B cell (primary cell): Measurements from ENCODE around the gene FASTKD2. TPM values are rescaled to one million over a fixed set of nuclear protein-coding genes. Genes with fewer than 3 reads are reported as not detected.

Source experiments
- ATAC-seq: fragments of 200-7000 bp; cut with Tn5 transposase; one replicate; pipeline ENCODE4 v1.10.0; 2021; ENCODE audit warnings: low read depth, mild to moderate bottlenecking, moderate number of reproducible peaks, moderate library complexity
- CTCF ChIA-PET: fragments of 350-600 bp; sonication (Branson Sonifier 250); formaldehyde crosslinking; loops from one replicate; lab custom pipeline; 2021; ENCODE audit warnings: antibody characterized with exemption, inconsistent platforms; lab: Charles Lee
- POLR2A ChIA-PET: fragments of 350-600 bp; sonication (Branson Sonifier 250); formaldehyde crosslinking; loops from one replicate; lab custom pipeline; 2021; ENCODE audit warnings: antibody characterized with exemption; lab: Charles Lee
- DNase-seq: peaks from one replicate; pipeline ENCODE4 v3.0.0; 2013
- H2AFZ ChIP-seq: 2 replicates; pipeline ENCODE4 v1.6.1; 2012; ENCODE audit warnings: mild to moderate bottlenecking, low read depth, low read length; ENCODE audit not compliant: insufficient read depth, poor library complexity, severe bottlenecking
- H3K27ac ChIP-seq, 2 donors: 1 replicate in 1 of 2; 2 replicates in 1 of 2; pipeline ENCODE4 v1.5.1; 2012 to 2013; ENCODE audit warnings: low read length in 2 of 2, mild to moderate bottlenecking in 2 of 2, moderate library complexity in 1 of 2
- H3K27me3 ChIP-seq, 4 experiments: fragments of 200-600 bp in 1 of 4; sonication (generic) in 1 of 4; replicated peaks in 1 of 4; 1 replicate in 2 of 4; 2 replicates in 2 of 4; pipeline versions ENCODE4 v1.6.1 to v1.7.0; 2013 to 2016; ENCODE audit warnings: low read length in 3 of 4, mild to moderate bottlenecking in 2 of 4, mixed read lengths in 1 of 4, moderate library complexity in 1 of 4; ENCODE audit not compliant: insufficient read depth in 4 of 4, control insufficient read depth in 3 of 4; ENCODE audit errors: control extremely low read depth in 1 of 4
- H3K36me3 ChIP-seq, 2 experiments: replicated peaks in 1 of 2; 1 replicate in 1 of 2; 2 replicates in 1 of 2; pipeline versions ENCODE4 v1.6.1 to v1.7.1; 2013; ENCODE audit warnings: low read length in 1 of 2; ENCODE audit not compliant: insufficient read depth in 2 of 2, control insufficient read depth in 1 of 2; ENCODE audit errors: control extremely low read depth in 1 of 2, extremely low read depth in 1 of 2
- H3K4me1 ChIP-seq, 2 donors: fragments of 200-600 bp in 1 of 2; sonication (generic) in 1 of 2; 1 replicate in 1 of 2; 2 replicates in 1 of 2; pipeline versions ENCODE4 v1.5.1 to v1.6.1; 2013 to 2017; ENCODE audit warnings: low read length in 2 of 2; ENCODE audit not compliant: control insufficient read depth in 2 of 2, insufficient read depth in 2 of 2
- H3K4me2 ChIP-seq: replicated peaks from 2 replicates; pipeline ENCODE3; 2012; ENCODE audit warnings: mild to moderate bottlenecking, low read depth, low read length; ENCODE audit not compliant: poor library complexity, severe bottlenecking
- H3K4me3 ChIP-seq, 5 experiments: fragments of 200-600 bp in 1 of 5; sonication (generic) in 1 of 5; 1 replicate in 3 of 5; 2 replicates in 2 of 5; pipeline versions ENCODE4 v1.5.1 to v1.7.0; 2011 to 2016; ENCODE audit warnings: low read length in 4 of 5, mild to moderate bottlenecking in 4 of 5, low read depth in 2 of 5, control low read depth in 1 of 5, moderate library complexity in 1 of 5; ENCODE audit not compliant: insufficient read depth in 1 of 5; ENCODE audit errors: control extremely low read depth in 1 of 5, extremely low read depth in 1 of 5
- H3K79me2 ChIP-seq: fragments of 200-600 bp; sonication (generic); one replicate; pipeline ENCODE4 v1.6.0; 2016; ENCODE audit warnings: low read length; ENCODE audit not compliant: control insufficient read depth, insufficient read depth
- H3K9ac ChIP-seq: fragments of 200-600 bp; sonication (generic); 2 replicates; pipeline ENCODE4 v1.6.1; 2017; ENCODE audit warnings: mild to moderate bottlenecking, low read length, moderate library complexity
- H3K9me3 ChIP-seq, 3 donors: one replicate each; pipeline versions ENCODE4 v1.6.1 to v1.7.1; 2013; ENCODE audit warnings: low read length in 2 of 3; ENCODE audit not compliant: control insufficient read depth in 2 of 3, insufficient read depth in 1 of 3; ENCODE audit errors: control extremely low read depth in 1 of 3
- H4K20me1 ChIP-seq: 2 replicates; pipeline ENCODE4 v1.6.0; 2012; ENCODE audit warnings: mild to moderate bottlenecking, low read length; ENCODE audit not compliant: insufficient read depth, control insufficient read depth, poor library complexity, severe bottlenecking
- H3K27ac Mint-ChIP-seq: one replicate; pipeline ENCODE4 v1.8.0; 2021; ENCODE audit warnings: mixed read lengths
- H3K27me3 Mint-ChIP-seq: one replicate; pipeline ENCODE4 v1.8.0; 2021; ENCODE audit warnings: mixed read lengths
- H3K4me1 Mint-ChIP-seq: one replicate; pipeline ENCODE4 v1.8.0; 2021; ENCODE audit warnings: mixed read lengths
- H3K4me3 Mint-ChIP-seq: one replicate; pipeline ENCODE4 v1.8.0; 2021; ENCODE audit warnings: mixed read lengths
- H3K9me3 Mint-ChIP-seq: one replicate; pipeline ENCODE4 v1.8.0; 2022; ENCODE audit warnings: mixed read lengths; ENCODE audit not compliant: insufficient read depth
- CTCF ChIP-seq: fragments of 200-600 bp; IDR thresholded peaks from one replicate; pipeline ENCODE4 v1.8.0; 2022; ENCODE audit warnings: antibody characterized with exemption, mild to moderate bottlenecking
- EZH2 ChIP-seq: IDR thresholded peaks from 2 replicates; pipeline ENCODE4 v1.6.1; 2012; ENCODE audit warnings: borderline replicate concordance, low read depth, mild to moderate bottlenecking, moderate library complexity, low read length; ENCODE audit not compliant: insufficient read depth, poor library complexity, severe bottlenecking
- WGBS: methylation state at CpG from one replicate; pipeline ENCODE4 v1.1.5; 2013; ENCODE audit warnings: missing lambda C conversion rate; ENCODE audit not compliant: insufficient coverage; 5-methylcytosine and 5-hydroxymethylcytosine counted together
- intact Hi-C: fragments of 100-400 bp; cut with micrococcal nuclease; formaldehyde crosslinking; loops from one replicate; pipeline ENCODE4 v1.10.0; 2022
- polyA plus RNA-seq: library from polyadenylated mRNA; depleted of rRNA; stranded (reverse); fragments of >200 nt; gene quantifications from 2 replicates; pipeline ENCODE4 v1.2.3, GENCODE V29; 2012
- total RNA-seq, 2 donors: library from RNA; stranded (reverse); fragments of 120-200 nt in 1 of 2; gene quantifications; 1 replicate in 1 of 2; 2 replicates in 1 of 2; pipeline versions ENCODE4 v1.2.3 to v1.2.4, GENCODE V29; 2013 to 2022

FASTKD2 gene
- total and polyA plus RNA-seq, 2 donors (not counting 1 experiment from before 2014, with no cell fraction given), result 16.0 to 20.6 TPM

GRCh38 chr2:206802654-206803514, 37.5 kb downstream of the FASTKD2 start:
- no peak for ATAC-seq
- no peak overlapping the region for H3K27ac Mint-ChIP-seq
- H3K4me1 ChIP-seq, result peaks cover 0 to 5% of the 10 kb centered on the region in 2 donors
- H3K9me3 Mint-ChIP-seq, result no peaks in the 10 kb centered on the region
- H3K79me2 ChIP-seq, result no peaks in the 10 kb centered on the region
- CTCF ChIA-PET, result interaction anchor here (1.6 to 5.7 kb wide), 2 partner anchors 11 to 671 kb away, joined by 4 to 44 read pairs; no protein-coding TSS in a partner anchor
- H3K27me3 ChIP-seq, result no peaks in the 10 kb centered on the region
- no peak overlapping the region for H3K9ac ChIP-seq
- peaks cover 10% of the 10 kb centered on the region for H3K4me1 Mint-ChIP-seq
- TF ChIP-seq CTCF (no peak), EZH2 (no peak)
- H3K4me3 ChIP-seq, result no peak overlapping the region
- no peak overlapping the region for H3K27ac ChIP-seq
- no peak overlapping the region for H2AFZ ChIP-seq
- no peaks in the 10 kb centered on the region for H3K36me3 ChIP-seq
- POLR2A ChIA-PET, result no interaction called here
- H3K4me2 ChIP-seq, result no peak overlapping the region
- no peaks in the 10 kb centered on the region for H4K20me1 ChIP-seq
- H3K9me3 ChIP-seq, result no peaks in the 10 kb centered on the region
- no peak for DNase-seq
- H3K4me3 Mint-ChIP-seq, result no peak overlapping the region
- no peaks in the 10 kb centered on the region for H3K27me3 Mint-ChIP-seq
- intact Hi-C loops, result loop anchor here (5.0 to 10.0 kb wide), 2 partner anchors 111 to 342 kb away; no protein-coding TSS in a partner anchor
- 87% methylated on average over 5 of the region's 7 CpGs for WGBS

GRCh38 chr2:206804326-206804725, 38.9 kb downstream of the FASTKD2 start:
- H2AFZ ChIP-seq, result no peak overlapping the region
- no peaks in the 10 kb centered on the region for H3K27me3 Mint-ChIP-seq
- H3K9me3 Mint-ChIP-seq, result no peaks in the 10 kb centered on the region
- H3K9ac ChIP-seq, result no peak overlapping the region
- H3K9me3 ChIP-seq, result no peaks in the 10 kb centered on the region
- H3K4me2 ChIP-seq, result no peak overlapping the region
- CTCF ChIA-PET, result interaction anchor here (0.7 to 5.7 kb wide), 3 partner anchors 21 to 1236 kb away, joined by 3 to 44 read pairs (median 4); no protein-coding TSS in a partner anchor
- H3K36me3 ChIP-seq, result no peaks in the 10 kb centered on the region
- no peak for DNase-seq
- peaks cover 0 to 5% of the 10 kb centered on the region in 2 donors for H3K4me1 ChIP-seq
- no peak overlapping the region for H3K4me3 Mint-ChIP-seq
- H3K27me3 ChIP-seq, result no peaks in the 10 kb centered on the region
- peaks cover 7% of the 10 kb centered on the region for H3K4me1 Mint-ChIP-seq
- H3K27ac Mint-ChIP-seq, result no peak overlapping the region
- H3K79me2 ChIP-seq, result no peaks in the 10 kb centered on the region
- H4K20me1 ChIP-seq, result no peaks in the 10 kb centered on the region
- POLR2A ChIA-PET, result no interaction called here
- ATAC-seq, result no peak
- no peak overlapping the region for H3K27ac ChIP-seq
- 80% methylated on average over 4 of the region's 5 CpGs for WGBS
- intact Hi-C loops, result loop anchor here (5.0 to 10.0 kb wide), 2 partner anchors 112 to 340 kb away; no protein-coding TSS in a partner anchor
- TF ChIP-seq EZH2 (no peak), CTCF (no peak)
- H3K4me3 ChIP-seq, result no peak overlapping the region
